Astrocyte (in vitro differentiated cells and primary cell): ENCODE measurements around the gene GALM. TPM values are rescaled to one million over a fixed set of nuclear protein-coding genes. Genes with fewer than 3 reads are reported as not detected.
A peak's percentile ranks its signal among the peaks of the same experiment; 100 is the strongest.

Source experiments
- DNase-seq: peaks from one replicate; pipeline ENCODE4 v3.0.0-alpha.2; 2010; ENCODE audit warnings: low read depth
- FAIRE-seq: peaks from 2 replicates; lab custom pipeline; 2011; peaks lifted over from hg19 to GRCh38; lab: Jason Lieb, UNC
- H2AFZ ChIP-seq: 2 replicates; pipeline ENCODE4 v1.6.0; 2012; ENCODE audit warnings: low read depth, low read length, inconsistent platforms
- H3K27ac ChIP-seq: 2 replicates; pipeline ENCODE4 v1.5.1; 2011; ENCODE audit warnings: low read depth, low read length, inconsistent platforms
- H3K27me3 ChIP-seq: 2 replicates; pipeline ENCODE4 v1.6.0; 2011; ENCODE audit warnings: low read length, inconsistent platforms; ENCODE audit not compliant: insufficient read depth
- H3K36me3 ChIP-seq: 2 replicates; pipeline ENCODE4 v1.5.1; 2011; ENCODE audit warnings: low read length, inconsistent platforms; ENCODE audit not compliant: insufficient read depth
- H3K4me1 ChIP-seq: 2 replicates; pipeline ENCODE4 v1.5.1; 2011; ENCODE audit warnings: low read length, inconsistent platforms; ENCODE audit not compliant: insufficient read depth
- H3K4me2 ChIP-seq: 2 replicates; pipeline ENCODE4 v1.6.0; 2012; ENCODE audit warnings: low read length, inconsistent platforms
- H3K4me3 ChIP-seq: 2 replicates; pipeline ENCODE4 v1.5.1; 2011; ENCODE audit warnings: low read depth, mild to moderate bottlenecking, low read length, inconsistent platforms; ENCODE audit not compliant: insufficient read depth
- H3K79me2 ChIP-seq: 2 replicates; pipeline ENCODE4 v1.6.0; 2012; ENCODE audit warnings: mild to moderate bottlenecking, low read length, inconsistent platforms; ENCODE audit not compliant: insufficient read depth
- H3K9ac ChIP-seq: 2 replicates; pipeline ENCODE4 v1.6.0; 2012; ENCODE audit warnings: mild to moderate bottlenecking, low read length, inconsistent platforms
- H3K9me3 ChIP-seq: 2 replicates; pipeline ENCODE4 v1.5.1; 2012; ENCODE audit warnings: low read depth, mild to moderate bottlenecking, low read length, inconsistent platforms; ENCODE audit not compliant: insufficient read depth
- H4K20me1 ChIP-seq: 2 replicates; pipeline ENCODE4 v1.6.0; 2012; ENCODE audit warnings: low read length, inconsistent platforms; ENCODE audit not compliant: insufficient read depth
- H3K27ac Mint-ChIP-seq: one replicate; pipeline ENCODE4 v1.8.0; 2021; ENCODE audit warnings: mild to moderate bottlenecking, mixed read lengths; ENCODE audit not compliant: unreplicated experiment
- H3K27me3 Mint-ChIP-seq: one replicate; pipeline ENCODE4 v1.8.0; 2021; ENCODE audit warnings: low read depth, mixed read lengths; ENCODE audit not compliant: unreplicated experiment
- H3K36me3 Mint-ChIP-seq: one replicate; pipeline ENCODE4 v1.8.0; 2021; ENCODE audit warnings: low read depth, mixed read lengths; ENCODE audit not compliant: unreplicated experiment
- H3K4me1 Mint-ChIP-seq: one replicate; pipeline ENCODE4 v1.8.0; 2021; ENCODE audit warnings: low read depth, mixed read lengths; ENCODE audit not compliant: unreplicated experiment
- H3K4me3 Mint-ChIP-seq: one replicate; pipeline ENCODE4 v1.8.0; 2021; ENCODE audit warnings: mild to moderate bottlenecking, moderate library complexity, mixed read lengths; ENCODE audit not compliant: unreplicated experiment
- H3K9me3 Mint-ChIP-seq: one replicate; pipeline ENCODE4 v1.8.0; 2021; ENCODE audit warnings: mild to moderate bottlenecking, mixed read lengths; ENCODE audit not compliant: unreplicated experiment
- EZH2 ChIP-seq: IDR thresholded peaks from 2 replicates; pipeline ENCODE4 v1.6.1; 2012; ENCODE audit warnings: mild to moderate bottlenecking, low read length, inconsistent platforms; ENCODE audit not compliant: insufficient read depth
- total RNA-seq: library from RNA; stranded (reverse); gene quantifications from 2 replicates; pipeline ENCODE4 v1.2.1, GENCODE V29; 2021
- TF ChIP-seq, protein P1 (sequence below): IDR thresholded peaks from 2 replicates; pipeline ENCODE4 v1.5.1; 2011; ENCODE audit warnings: low read depth, mild to moderate bottlenecking, inconsistent platforms, low read length, moderate library complexity; ENCODE audit not compliant: insufficient read depth

The GALM gene
- total RNA-seq, 1 donor from 2014 or later, result 9.8 TPM

DNA sequence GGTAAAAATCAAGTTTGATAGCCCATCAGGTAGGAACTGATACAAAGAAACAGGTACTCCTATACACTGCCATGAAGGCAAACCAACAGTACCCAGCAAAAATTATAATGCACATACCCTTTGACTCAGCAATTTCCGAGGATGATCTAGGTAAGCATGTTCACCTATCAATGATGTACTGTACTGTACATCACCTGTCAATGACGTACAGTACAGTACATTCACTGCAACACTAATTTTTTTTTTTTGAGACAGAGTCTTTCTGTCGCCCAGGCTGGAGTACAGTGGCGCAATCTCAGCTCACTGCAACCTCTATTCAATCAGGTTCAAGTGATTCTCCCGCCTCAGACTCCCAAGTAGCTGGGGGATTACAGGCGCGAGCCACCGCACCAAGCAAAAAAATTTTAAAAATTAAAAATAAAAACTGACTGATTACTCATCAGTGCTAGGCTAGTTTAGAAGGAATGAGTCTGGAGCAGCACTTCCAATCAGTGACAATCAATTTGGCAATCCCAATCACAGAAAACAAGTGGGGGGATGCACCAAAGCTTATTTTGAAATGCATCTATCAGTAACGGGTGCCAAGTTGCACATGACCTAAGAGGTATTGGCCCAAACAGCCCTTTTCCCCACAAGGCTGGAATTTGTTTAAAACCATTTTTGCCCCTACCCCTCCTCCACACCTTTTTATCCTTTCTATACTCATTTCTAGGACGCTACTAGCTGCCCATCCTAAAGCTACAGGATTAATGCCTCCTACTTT lies 77.1 kb downstream of the GALM start:
- Histone ChIP-seq H3K27ac (no peak overlapping the region), H3K4me2 (no peak overlapping the region), H3K36me3 (peaks cover 49% of the 10 kb centered on the region), H3K9me3 (no peaks in the 10 kb centered on the region), H2AFZ (no peak overlapping the region), H3K9ac (no peak overlapping the region), H3K79me2 (peaks cover 70% of the 10 kb centered on the region), H3K4me3 (no peak overlapping the region), H4K20me1 (peaks cover 80% of the 10 kb centered on the region), H3K4me1 (peaks cover under 1% of the 10 kb centered on the region), H3K27me3 (no peaks in the 10 kb centered on the region)
- H3K27me3 Mint-ChIP-seq, result no peaks in the 10 kb centered on the region
- H3K9me3 Mint-ChIP-seq, result no peaks in the 10 kb centered on the region
- no peak for DNase-seq
- no peak overlapping the region for H3K4me3 Mint-ChIP-seq
- no peak overlapping the region for H3K27ac Mint-ChIP-seq
- H3K4me1 Mint-ChIP-seq, result peaks cover 26% of the 10 kb centered on the region
- H3K36me3 Mint-ChIP-seq, result peaks cover 23% of the 10 kb centered on the region
- no peak for FAIRE-seq
- TF ChIP-seq, protein P1, sequence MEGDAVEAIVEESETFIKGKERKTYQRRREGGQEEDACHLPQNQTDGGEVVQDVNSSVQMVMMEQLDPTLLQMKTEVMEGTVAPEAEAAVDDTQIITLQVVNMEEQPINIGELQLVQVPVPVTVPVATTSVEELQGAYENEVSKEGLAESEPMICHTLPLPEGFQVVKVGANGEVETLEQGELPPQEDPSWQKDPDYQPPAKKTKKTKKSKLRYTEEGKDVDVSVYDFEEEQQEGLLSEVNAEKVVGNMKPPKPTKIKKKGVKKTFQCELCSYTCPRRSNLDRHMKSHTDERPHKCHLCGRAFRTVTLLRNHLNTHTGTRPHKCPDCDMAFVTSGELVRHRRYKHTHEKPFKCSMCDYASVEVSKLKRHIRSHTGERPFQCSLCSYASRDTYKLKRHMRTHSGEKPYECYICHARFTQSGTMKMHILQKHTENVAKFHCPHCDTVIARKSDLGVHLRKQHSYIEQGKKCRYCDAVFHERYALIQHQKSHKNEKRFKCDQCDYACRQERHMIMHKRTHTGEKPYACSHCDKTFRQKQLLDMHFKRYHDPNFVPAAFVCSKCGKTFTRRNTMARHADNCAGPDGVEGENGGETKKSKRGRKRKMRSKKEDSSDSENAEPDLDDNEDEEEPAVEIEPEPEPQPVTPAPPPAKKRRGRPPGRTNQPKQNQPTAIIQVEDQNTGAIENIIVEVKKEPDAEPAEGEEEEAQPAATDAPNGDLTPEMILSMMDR, result no peak
- TF ChIP-seq EZH2, result no peak

DNA sequence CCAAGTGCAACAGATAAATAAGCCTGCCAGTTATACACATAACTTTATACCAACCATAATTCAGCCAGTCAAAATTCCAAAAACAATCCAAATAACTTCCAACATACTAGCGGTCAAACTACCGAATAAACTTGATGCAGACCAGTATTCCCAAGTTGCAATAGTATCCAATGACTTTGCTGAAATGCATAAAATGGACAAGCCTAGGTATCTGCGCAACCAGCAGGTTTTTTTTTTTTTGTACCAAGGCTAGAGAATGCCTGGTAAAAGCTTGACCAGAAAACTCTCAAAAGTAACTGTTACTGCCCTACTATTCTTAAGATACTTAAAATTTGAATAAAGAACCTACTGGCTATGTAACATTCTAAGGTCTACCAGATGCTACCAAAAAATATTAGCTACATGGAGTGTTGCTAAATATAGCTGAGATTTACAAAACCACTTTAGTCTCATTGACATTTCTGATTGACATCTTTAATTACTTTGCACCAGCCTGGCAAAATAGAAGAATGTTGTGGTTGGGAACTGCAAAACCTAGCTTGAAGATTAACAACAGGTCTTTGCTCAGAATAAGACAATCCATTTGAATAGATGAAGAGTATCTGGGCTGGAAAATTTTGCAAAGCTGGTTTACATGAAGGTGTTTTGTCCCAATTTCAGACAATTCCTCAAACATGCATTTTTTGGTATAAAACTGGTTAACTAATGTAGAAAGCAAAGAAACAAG lies 77.9 kb downstream of the GALM start:
- Histone ChIP-seq H3K4me2 (no peak overlapping the region), H3K4me1 (peaks cover 5% of the 10 kb centered on the region), H2AFZ (no peak overlapping the region), H3K79me2 (peaks cover 78% of the 10 kb centered on the region), H3K27me3 (no peaks in the 10 kb centered on the region), H3K9me3 (no peaks in the 10 kb centered on the region), H3K36me3 (peaks cover 57% of the 10 kb centered on the region), H4K20me1 (peaks cover 82% of the 10 kb centered on the region), H3K27ac (no peak overlapping the region), H3K9ac (no peak overlapping the region), H3K4me3 (no peak overlapping the region)
- no peaks in the 10 kb centered on the region for H3K27me3 Mint-ChIP-seq
- H3K4me3 Mint-ChIP-seq, result peak overlapping the region; percentile 5
- FAIRE-seq (no peak), DNase-seq (no peak)
- peaks cover 24% of the 10 kb centered on the region for H3K36me3 Mint-ChIP-seq
- TF ChIP-seq EZH2, result no peak
- TF ChIP-seq, protein P1, result no peak
- H3K27ac Mint-ChIP-seq, result no peak overlapping the region
- H3K4me1 Mint-ChIP-seq, result peaks cover 29% of the 10 kb centered on the region
- H3K9me3 Mint-ChIP-seq, result no peaks in the 10 kb centered on the region
